ENCODE measurements around the gene SLIT1. TPM values are rescaled to one million over a fixed set of nuclear protein-coding genes. Genes with fewer than 3 reads are reported as not detected.

The SLIT1 gene
- total and polyA plus RNA-seq, 2 of the 8 experiments (the other 6 are each of a cell fraction or from before 2014, with no cell fraction given), result 0.70 to 0.88 TPM

DNA sequence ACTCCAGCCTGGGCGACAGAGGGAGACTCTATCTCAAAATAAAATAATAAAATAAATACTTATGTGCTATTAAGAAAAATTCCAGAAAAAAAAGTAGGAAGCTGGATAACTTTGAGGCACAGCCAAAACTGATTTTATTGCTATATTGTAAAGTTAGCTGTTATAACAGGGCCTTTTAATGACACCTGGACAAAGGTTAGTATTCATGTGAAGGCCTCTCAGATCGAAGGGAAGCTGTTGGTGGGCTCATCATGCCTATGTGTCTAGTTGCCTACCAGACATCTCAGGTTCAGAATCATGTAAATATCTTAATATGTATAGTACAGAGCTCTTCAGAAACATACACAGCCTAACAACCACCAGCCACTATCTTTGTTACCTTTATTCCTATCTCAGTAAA, 210.6 kb downstream of the SLIT1 start:
- TF ChIP-seq SIX5 (IDR thresholded peaks at IDR 0.05; ENCODE audit: low read depth, low read length) (no peak), SRF (IDR thresholded peaks at IDR 0.05; ENCODE audit: low read depth, low read length) (no peak)

More for the DNA sequence above, 210.6 kb downstream of the SLIT1 start:
- Histone ChIP-seq H3K79me1 (ENCODE audit: low read depth, low read length) (no peaks in the 10 kb centered on the region), H3K36me3 (ENCODE audit: control insufficient read depth in 2 of 4, insufficient read depth in 4 of 4, low read length in 3 of 4) (no peaks in the 10 kb centered on the region), H2AK5ac (ENCODE audit: low read depth, low read length) (no peak overlapping the region), H3K4me1 (replicated peaks in 1 of 4; ENCODE audit: control insufficient read depth in 3 of 4, insufficient read depth in 4 of 4, low read length in 3 of 4) (no peaks in the 10 kb centered on the region), H3K14ac (ENCODE audit: insufficient read length) (no peak overlapping the region), H3K4me3 (ENCODE audit: extremely low read depth in 1 of 4, insufficient read depth in 2 of 4, low read depth in 3 of 4, low read length in 4 of 4) (no peak overlapping the region), H2BK12ac (ENCODE audit: low read depth, low read length) (no peak overlapping the region), H3K4ac (replicated peaks; ENCODE audit: insufficient read length, low read depth, low read length) (no peak overlapping the region), H3K56ac (replicated peaks; ENCODE audit: insufficient read length, low read depth, low read length) (no peak overlapping the region), H3K23ac (ENCODE audit: insufficient read length) (no peak overlapping the region), H3K9me3 (ENCODE audit: insufficient read depth in 2 of 2, low read depth in 1 of 2, low read length in 1 of 2) (no peaks in the 10 kb centered on the region), H4K8ac (ENCODE audit: extremely low read depth, insufficient read depth, low read length) (no peak overlapping the region), H3K9ac (replicated peaks in 1 of 4; ENCODE audit: extremely low read depth in 1 of 4, low read depth in 3 of 4, low read length in 3 of 4) (no peak overlapping the region), H2BK20ac (ENCODE audit: low read length) (no peak overlapping the region), H2BK5ac (ENCODE audit: low read depth, low read length) (no peak overlapping the region), H4K20me1 (replicated peaks in 1 of 2; ENCODE audit: control insufficient read depth in 1 of 2, insufficient read depth in 2 of 2, low read length in 2 of 2) (no peaks in the 10 kb centered on the region), H2BK15ac (ENCODE audit: low read length) (no peak overlapping the region), H3K18ac (ENCODE audit: extremely low read depth, low read length) (no peak overlapping the region), H4K91ac (replicated peaks; ENCODE audit: insufficient read length, low read length) (no peak overlapping the region), H3K79me2 (ENCODE audit: control insufficient read depth in 1 of 2, insufficient read depth in 2 of 2, low read length in 2 of 2) (no peaks in the 10 kb centered on the region), H2AFZ (ENCODE audit: low read length) (no peak overlapping the region), H3K23me2 (ENCODE audit: low read depth, low read length) (no peaks in the 10 kb centered on the region), H4K5ac (ENCODE audit: insufficient read length, low read depth, low read length) (no peak overlapping the region), H2BK120ac (replicated peaks; ENCODE audit: low read depth, low read length) (no peak overlapping the region), H3K4me2 (ENCODE audit: insufficient read depth in 1 of 2, low read depth in 2 of 2, low read length in 2 of 2) (no peak overlapping the region), H3K27me3 (replicated peaks in 1 of 4; ENCODE audit: control insufficient read depth in 3 of 4, extremely low read depth in 1 of 4, insufficient read depth in 3 of 4, low read length in 3 of 4) (no peaks in the 10 kb centered on the region), H3K27ac (ENCODE audit: low read depth, low read length) (no peak overlapping the region)
- ChIA-PET CTCF (ENCODE audit: partially characterized antibody) (interaction anchor here (1.0 to 4.1 kb wide), 5 partner anchors 20 to 159 kb away, joined by 3 to 16 read pairs (median 5); no protein-coding TSS in a partner anchor), POLR2A (ENCODE audit: partially characterized antibody) (interaction anchor here (1.4 kb wide), 1 partner anchor 8 kb away, joined by 4 read pairs; no protein-coding TSS in a partner anchor)
- FAIRE-seq (no peak), DNase-seq (ENCODE audit: low read depth in 1 of 2, low spot score in 2 of 2) (no peak)
- 93% methylated on average over 2 of the region's 2 CpGs; no CpG with 5 or more reads in 1 of the 2 experiments for WGBS, 2 experiments (ENCODE audit: extremely low coverage in 1 of 2, insufficient coverage in 1 of 2, insufficient read length in 1 of 2, insufficient replicate concordance in 2 of 2, low coverage in 1 of 2, low lambda C conversion rate in 2 of 2, missing lambda C conversion rate in 1 of 2)

Measured in H1 (cell line).